ENCODE measurements around the gene ROS1.

The ROS1 gene

DNA sequence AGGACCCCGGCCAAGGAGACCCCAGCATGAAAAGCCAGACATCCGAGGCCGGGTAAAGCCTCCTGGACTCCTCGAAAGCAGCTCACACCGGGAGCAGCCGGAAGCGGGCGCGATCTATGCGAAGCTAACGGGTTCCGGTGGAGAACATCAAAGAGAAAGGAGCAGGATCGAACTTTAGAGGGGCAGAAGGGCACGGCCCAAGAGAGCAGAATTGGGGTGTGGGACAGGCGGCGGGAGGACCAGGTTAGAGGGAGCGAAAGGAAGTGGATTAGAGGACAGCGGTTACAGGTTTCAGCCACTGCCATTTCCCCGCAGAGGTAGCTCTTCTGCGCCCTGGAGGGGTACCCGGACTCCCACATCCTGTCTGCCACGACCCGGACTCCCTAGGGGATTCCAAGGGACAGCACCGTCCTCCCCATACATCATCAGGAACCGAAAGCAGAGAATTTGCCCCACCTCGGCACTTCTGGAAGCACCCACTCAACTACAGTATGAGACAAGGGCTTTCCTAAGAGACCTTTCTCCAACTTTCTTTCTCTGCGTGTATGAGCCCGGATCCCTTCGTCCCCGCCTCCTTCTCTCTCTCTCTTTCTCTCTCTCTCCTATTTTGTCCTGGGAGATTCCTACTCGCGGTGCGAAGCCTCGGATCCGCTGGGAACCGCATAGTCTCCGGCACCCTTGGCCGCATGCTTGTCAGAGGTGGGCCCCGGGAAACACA lies 160.9 kb downstream of the ROS1 start:
- Histone ChIP-seq H4K91ac (ENCODE audit: low read length) (no peak overlapping the region), H3K27ac (ENCODE audit: low read length, poor library complexity, severe bottlenecking) (no peak overlapping the region), H3K4ac (ENCODE audit: low read depth in 1 of 2, low read length in 2 of 2) (no peak overlapping the region), H2BK15ac (ENCODE audit: low read depth, poor library complexity, severe bottlenecking) (no peak overlapping the region), H3K4me3 (ENCODE audit: insufficient read depth in 1 of 2, low read depth in 1 of 2, low read length in 2 of 2) (peak overlapping the region; percentile 43 to 75), H3K14ac (ENCODE audit: low read length in 2 of 2) (no peak overlapping the region), H3K4me1 (ENCODE audit: control insufficient read depth, insufficient read depth, low read depth, low read length) (peaks cover 16% of the 10 kb centered on the region), H3K36me3 (ENCODE audit: control insufficient read depth in 1 of 2, insufficient read depth in 2 of 2, low read depth in 1 of 2, low read length in 2 of 2) (no peaks in the 10 kb centered on the region), H3K4me2 (ENCODE audit: low read length, poor library complexity, severe bottlenecking) (peak overlapping the region; percentile 77), H2BK12ac (ENCODE audit: low read length in 2 of 2) (no peak overlapping the region), H2AFZ (ENCODE audit: low read depth, low read length) (no peak overlapping the region), H3K23ac (ENCODE audit: low read length in 2 of 2) (no peak overlapping the region), H3K79me1 (replicated peaks; ENCODE audit: low read length, poor library complexity, severe bottlenecking) (no peaks in the 10 kb centered on the region), H4K8ac (ENCODE audit: low read length) (no peak overlapping the region), H2BK5ac (ENCODE audit: low read depth, low read length, poor library complexity, severe bottlenecking) (no peak overlapping the region), H3K9ac (ENCODE audit: low read length) (no peak overlapping the region), H2BK120ac (ENCODE audit: low read depth, low read length) (no peak overlapping the region), H2AK5ac (ENCODE audit: low read length, severe bottlenecking) (no peak overlapping the region), H3K18ac (ENCODE audit: low read depth in 1 of 2, low read length in 2 of 2) (no peak overlapping the region), H3K27me3 (ENCODE audit: control insufficient read depth in 1 of 2, insufficient read depth in 1 of 2, low read length in 2 of 2) (peaks cover 77 to 95% of the 10 kb centered on the region in 2 experiments), H3K9me3 (ENCODE audit: control insufficient read depth, low read length) (peaks cover 8% of the 10 kb centered on the region)
- 1% methylated on average over 36 of the region's 39 CpGs for WGBS
- DNase-seq = peak; percentile 36

GRCh38 chr6:117264369-117264691 lies 161.4 kb downstream of the ROS1 start:
- Histone ChIP-seq H2AFZ (ENCODE audit: low read depth, low read length) (no peak overlapping the region), H3K4me2 (ENCODE audit: low read length, poor library complexity, severe bottlenecking) (peak overlapping the region; percentile 77), H2BK5ac (ENCODE audit: low read depth, low read length, poor library complexity, severe bottlenecking) (no peak overlapping the region), H3K9ac (ENCODE audit: low read length) (no peak overlapping the region), H3K36me3 (ENCODE audit: control insufficient read depth in 1 of 2, insufficient read depth in 2 of 2, low read depth in 1 of 2, low read length in 2 of 2) (no peaks in the 10 kb centered on the region), H2BK120ac (ENCODE audit: low read depth, low read length) (no peak overlapping the region), H3K4me1 (ENCODE audit: control insufficient read depth, insufficient read depth, low read depth, low read length) (peaks cover 15% of the 10 kb centered on the region), H3K4me3 (ENCODE audit: insufficient read depth in 1 of 2, low read depth in 1 of 2, low read length in 2 of 2) (peak overlapping the region in 1 of 2 experiments; percentile 75), H3K4ac (ENCODE audit: low read depth in 1 of 2, low read length in 2 of 2) (no peak overlapping the region), H3K27me3 (ENCODE audit: control insufficient read depth in 1 of 2, insufficient read depth in 1 of 2, low read length in 2 of 2) (peaks cover 72 to 90% of the 10 kb centered on the region in 2 experiments), H4K8ac (ENCODE audit: low read length) (no peak overlapping the region), H3K9me3 (ENCODE audit: control insufficient read depth, low read length) (peaks cover 8% of the 10 kb centered on the region), H4K91ac (ENCODE audit: low read length) (no peak overlapping the region), H2AK5ac (ENCODE audit: low read length, severe bottlenecking) (no peak overlapping the region), H3K14ac (ENCODE audit: low read length in 2 of 2) (no peak overlapping the region), H3K23ac (ENCODE audit: low read length in 2 of 2) (no peak overlapping the region), H3K27ac (ENCODE audit: low read length, poor library complexity, severe bottlenecking) (no peak overlapping the region), H2BK15ac (ENCODE audit: low read depth, poor library complexity, severe bottlenecking) (no peak overlapping the region), H2BK12ac (ENCODE audit: low read length in 2 of 2) (no peak overlapping the region), H3K79me1 (replicated peaks; ENCODE audit: low read length, poor library complexity, severe bottlenecking) (no peaks in the 10 kb centered on the region), H3K18ac (ENCODE audit: low read depth in 1 of 2, low read length in 2 of 2) (no peak overlapping the region)
- no peak for DNase-seq
- WGBS = 24% methylated on average over 5 of the region's 8 CpGs

GRCh38 chr6:117263353-117263927 lies 162.3 kb downstream of the ROS1 start:
- H2BK12ac ChIP-seq (ENCODE audit: low read length in 2 of 2) = no peak overlapping the region
- DNase-seq = no peak
- WGBS = 75% methylated on average over 27 of the region's 27 CpGs
- H4K91ac ChIP-seq (ENCODE audit: low read length) = no peak overlapping the region
- no peak overlapping the region for H3K4me3 ChIP-seq (ENCODE audit: insufficient read depth in 1 of 2, low read depth in 1 of 2, low read length in 2 of 2)
- no peak overlapping the region for H3K18ac ChIP-seq (ENCODE audit: low read depth in 1 of 2, low read length in 2 of 2)
- no peak overlapping the region for H2BK5ac ChIP-seq (ENCODE audit: low read depth, low read length, poor library complexity, severe bottlenecking)
- no peak overlapping the region for H4K8ac ChIP-seq (ENCODE audit: low read length)
- peaks cover 2% of the 10 kb centered on the region for H3K9me3 ChIP-seq (ENCODE audit: control insufficient read depth, low read length)
- no peaks in the 10 kb centered on the region for H3K79me1 ChIP-seq (replicated peaks; ENCODE audit: low read length, poor library complexity, severe bottlenecking)
- H2AK5ac ChIP-seq (ENCODE audit: low read length, severe bottlenecking) = no peak overlapping the region
- no peak overlapping the region for H2BK15ac ChIP-seq (ENCODE audit: low read depth, poor library complexity, severe bottlenecking)
- no peak overlapping the region for H3K23ac ChIP-seq (ENCODE audit: low read length in 2 of 2)
- H3K36me3 ChIP-seq (ENCODE audit: control insufficient read depth in 1 of 2, insufficient read depth in 2 of 2, low read depth in 1 of 2, low read length in 2 of 2) = no peaks in the 10 kb centered on the region
- H3K27me3 ChIP-seq (ENCODE audit: control insufficient read depth in 1 of 2, insufficient read depth in 1 of 2, low read length in 2 of 2) = peaks cover 63 to 81% of the 10 kb centered on the region in 2 experiments
- H3K14ac ChIP-seq (ENCODE audit: low read length in 2 of 2) = no peak overlapping the region
- no peak overlapping the region for H3K4ac ChIP-seq (ENCODE audit: low read depth in 1 of 2, low read length in 2 of 2)
- no peak overlapping the region for H3K27ac ChIP-seq (ENCODE audit: low read length, poor library complexity, severe bottlenecking)
- H2AFZ ChIP-seq (ENCODE audit: low read depth, low read length) = no peak overlapping the region
- H3K4me1 ChIP-seq (ENCODE audit: control insufficient read depth, insufficient read depth, low read depth, low read length) = peaks cover 15% of the 10 kb centered on the region
- no peak overlapping the region for H2BK120ac ChIP-seq (ENCODE audit: low read depth, low read length)
- H3K4me2 ChIP-seq (ENCODE audit: low read length, poor library complexity, severe bottlenecking) = no peak overlapping the region
- H3K9ac ChIP-seq (ENCODE audit: low read length) = no peak overlapping the region

GRCh38 chr6:117262799-117263198 lies 162.9 kb downstream of the ROS1 start:
- no peak overlapping the region for H3K18ac ChIP-seq (ENCODE audit: low read depth in 1 of 2, low read length in 2 of 2)
- H4K91ac ChIP-seq (ENCODE audit: low read length) = no peak overlapping the region
- H2AK5ac ChIP-seq (ENCODE audit: low read length, severe bottlenecking) = no peak overlapping the region
- no peak overlapping the region for H2BK5ac ChIP-seq (ENCODE audit: low read depth, low read length, poor library complexity, severe bottlenecking)
- H3K27me3 ChIP-seq (ENCODE audit: control insufficient read depth in 1 of 2, insufficient read depth in 1 of 2, low read length in 2 of 2) = peaks cover 57 to 78% of the 10 kb centered on the region in 2 experiments
- 90% methylated on average over 8 of the region's 8 CpGs for WGBS
- peaks cover 15% of the 10 kb centered on the region for H3K4me1 ChIP-seq (ENCODE audit: control insufficient read depth, insufficient read depth, low read depth, low read length)
- H3K9me3 ChIP-seq (ENCODE audit: control insufficient read depth, low read length) = peaks cover 2% of the 10 kb centered on the region
- H4K8ac ChIP-seq (ENCODE audit: low read length) = no peak overlapping the region
- no peak overlapping the region for H2BK15ac ChIP-seq (ENCODE audit: low read depth, poor library complexity, severe bottlenecking)
- H3K79me1 ChIP-seq (replicated peaks; ENCODE audit: low read length, poor library complexity, severe bottlenecking) = no peaks in the 10 kb centered on the region
- H2AFZ ChIP-seq (ENCODE audit: low read depth, low read length) = no peak overlapping the region
- no peak overlapping the region for H3K9ac ChIP-seq (ENCODE audit: low read length)
- H3K4me2 ChIP-seq (ENCODE audit: low read length, poor library complexity, severe bottlenecking) = no peak overlapping the region
- no peak overlapping the region for H2BK12ac ChIP-seq (ENCODE audit: low read length in 2 of 2)
- H3K27ac ChIP-seq (ENCODE audit: low read length, poor library complexity, severe bottlenecking) = no peak overlapping the region
- H3K4ac ChIP-seq (ENCODE audit: low read depth in 1 of 2, low read length in 2 of 2) = no peak overlapping the region
- H3K4me3 ChIP-seq (ENCODE audit: insufficient read depth in 1 of 2, low read depth in 1 of 2, low read length in 2 of 2) = no peak overlapping the region
- H3K23ac ChIP-seq (ENCODE audit: low read length in 2 of 2) = no peak overlapping the region
- no peak overlapping the region for H2BK120ac ChIP-seq (ENCODE audit: low read depth, low read length)
- DNase-seq = no peak
- no peaks in the 10 kb centered on the region for H3K36me3 ChIP-seq (ENCODE audit: control insufficient read depth in 1 of 2, insufficient read depth in 2 of 2, low read depth in 1 of 2, low read length in 2 of 2)
- H3K14ac ChIP-seq (ENCODE audit: low read length in 2 of 2) = no peak overlapping the region
